ENCODE measurements around the gene DVL1. TPM values are rescaled to one million over a fixed set of nuclear protein-coding genes. Genes with fewer than 3 reads are reported as not detected.

DVL1 gene
- total and polyA plus RNA-seq, 2 of the 13 experiments (the other 11 are each of a cell fraction or from before 2014, with no cell fraction given) = 30.8 to 60.4 TPM

GRCh38 chr1:1291548-1292441 lies 57.4 kb downstream of the DVL1 start (continued):
- 0 out of 2 replicates have a peak, but pooled peaks have one; percentile 21 for TF ChIP-seq ZNF891 (CRISPR knock-in tag; IDR thresholded peaks at IDR 0.05)
- TF ChIP-seq ZBTB4 (CRISPR knock-in tag; IDR thresholded peaks at IDR 0.05; ENCODE audit: borderline replicate concordance) = 0 out of 2 replicates have a peak, but pooled peaks have one; percentile 28
- TF ChIP-seq SKI (IDR thresholded peaks at IDR 0.05; ENCODE audit: partially characterized antibody) = no peak
- no peak for TF ChIP-seq ZSCAN25 (CRISPR knock-in tag; IDR thresholded peaks at IDR 0.05)
- TF ChIP-seq PITX1 (CRISPR knock-in tag; IDR thresholded peaks at IDR 0.05) = peak; percentile 30; the same call in 1 of the 2 replicates
- no peak for TF ChIP-seq ZFP82 (CRISPR knock-in tag; IDR thresholded peaks at IDR 0.05; ENCODE audit: borderline replicate concordance)
- no peak for TF ChIP-seq NFATC3 (CRISPR knock-in tag; IDR thresholded peaks at IDR 0.05)
- TF ChIP-seq ZFY (CRISPR knock-in tag; IDR thresholded peaks at IDR 0.05) = peak; percentile 44; the same call in 1 of the 2 replicates
- peak; percentile 51; the same call in 1 of the 2 replicates for TF ChIP-seq KDM5B (CRISPR knock-in tag; IDR thresholded peaks at IDR 0.05; ENCODE audit: borderline replicate concordance)
- TF ChIP-seq ZNF326 (CRISPR knock-in tag; IDR thresholded peaks at IDR 0.05; ENCODE audit: borderline replicate concordance) = 0 out of 2 replicates have a peak, but pooled peaks have one; percentile 19
- no peak for TF ChIP-seq LCORL (IDR thresholded peaks at IDR 0.05)
- TF ChIP-seq LCORL (CRISPR knock-in tag; IDR thresholded peaks at IDR 0.05) = 0 out of 2 replicates have a peak, but pooled peaks have one; percentile 65
- no peak; the same call in 1 of the 2 replicates for TF ChIP-seq ZNF512B (CRISPR knock-in tag; IDR thresholded peaks at IDR 0.05; ENCODE audit: borderline replicate concordance)
- peak; percentile 15; the same call in 1 of the 2 replicates for TF ChIP-seq FOSL2 (CRISPR knock-in tag; IDR thresholded peaks at IDR 0.05)
- TF ChIP-seq ASH2L (IDR thresholded peaks at IDR 0.05; ENCODE audit: insufficient read length, low read depth, low read length) = no peak
- TF ChIP-seq HMGXB4 (CRISPR knock-in tag; IDR thresholded peaks at IDR 0.05; ENCODE audit: borderline replicate concordance in 1 of 2, low read depth in 1 of 2) = peak in 1 of 2 experiments; percentile 83; a peak in 2 of 4 replicates
- no peak for TF ChIP-seq SNAPC5 (CRISPR knock-in tag; IDR thresholded peaks at IDR 0.05; ENCODE audit: borderline replicate concordance)
- TF ChIP-seq ZBTB7B (CRISPR knock-in tag; IDR thresholded peaks at IDR 0.05) = 0 out of 2 replicates have a peak, but pooled peaks have one; percentile 26
- TF ChIP-seq SAP130 (CRISPR knock-in tag; IDR thresholded peaks at IDR 0.05; ENCODE audit: low read depth) = 0 out of 2 replicates have a peak, but pooled peaks have one; percentile 16
- no peak for TF ChIP-seq MZF1 (CRISPR knock-in tag; IDR thresholded peaks at IDR 0.05; ENCODE audit: borderline replicate concordance)

All from HepG2 (cell line).